GM19239 (cell line): ENCODE data around the gene CCDC57.

ENCODE experiments used
- DNase-seq: peaks from one replicate; pipeline ENCODE4 v3.0.0; 2011; ENCODE audit warnings: low spot score; ENCODE audit not compliant: insufficient read length
- FAIRE-seq: peaks from 2 replicates; lab custom pipeline; 2011; peaks lifted over from hg19 to GRCh38; lab: Jason Lieb, UNC

CCDC57 gene

GRCh38 chr17:82076785-82077591 lies 135.7 kb downstream of the CCDC57 start:
- FAIRE-seq (no peak), DNase-seq (no peak)

GRCh38 chr17:82076018-82076784 lies 136.4 kb downstream of the CCDC57 start:
- DNase-seq (no peak), FAIRE-seq (no peak)

- DNase-seq = no peak
- no peak for FAIRE-seq
Measured at GRCh38 chr17:82073446-82073845, 139.2 kb downstream of the CCDC57 start.

- no peak for DNase-seq
- FAIRE-seq = no peak
Measured at GRCh38 chr17:82072827-82073226, 139.8 kb downstream of the CCDC57 start.

GRCh38 chr17:82070611-82071010 lies 142.0 kb downstream of the CCDC57 start:
- DNase-seq = no peak
- FAIRE-seq = no peak

- FAIRE-seq (peak; percentile 14), DNase-seq (peak; percentile 97)
Measured at GRCh38 chr17:82065638-82066303, 146.9 kb downstream of the CCDC57 start, which contains the start of gene DUS1L. TSS of gene DUS1L (minus strand) at chr17:82065804. CDS start at chr17:82065059, 745 bp downstream.

- FAIRE-seq (no peak), DNase-seq (peak; percentile 85)
Measured at GRCh38 chr17:82065193-82065637, 147.4 kb downstream of the CCDC57 start.

- FAIRE-seq = no peak
- no peak for DNase-seq
Measured at GRCh38 chr17:82064433-82065192, 148.0 kb downstream of the CCDC57 start.

GRCh38 chr17:82063424-82064415 lies 148.9 kb downstream of the CCDC57 start:
- no peak for FAIRE-seq
- no peak for DNase-seq

- no peak for FAIRE-seq
- DNase-seq = no peak
Measured at GRCh38 chr17:82062984-82063368, 149.7 kb downstream of the CCDC57 start.

GRCh38 chr17:82062076-82062983 lies 150.3 kb downstream of the CCDC57 start:
- FAIRE-seq = no peak

GRCh38 chr17:82061047-82061925 lies 151.4 kb downstream of the CCDC57 start:
- no peak for DNase-seq
- no peak for FAIRE-seq

More at GRCh38 chr17:82062076-82062983, 150.3 kb downstream of the CCDC57 start:
- DNase-seq = no peak

GRCh38 chr17:82060614-82061013 lies 152.0 kb downstream of the CCDC57 start:
- DNase-seq (no peak), FAIRE-seq (no peak)

- FAIRE-seq (no peak), DNase-seq (no peak)
Measured at GRCh38 chr17:82060001-82060380, 152.7 kb downstream of the CCDC57 start.

- FAIRE-seq (no peak), DNase-seq (no peak)
Measured at GRCh38 chr17:82059272-82060000, 153.2 kb downstream of the CCDC57 start.

GRCh38 chr17:82058855-82059249 lies 153.8 kb downstream of the CCDC57 start:
- no peak for DNase-seq
- FAIRE-seq = no peak
